HAP-1 (cell line): ENCODE data around the gene ACYP1.

Experiments used
- DNase-seq, 2 experiments: peaks; one replicate each; pipeline ENCODE4 v3.0.0-alpha.2; 2016 to 2020; ENCODE audit warnings: low spot score in 2 of 2
- H3K27me3 ChIP-seq: fragments of 250-450 bp; sonication (Bioruptor Pico); 2 replicates; pipeline ENCODE4 v1.5.1; 2020; ENCODE audit warnings: low read depth, mild to moderate bottlenecking, moderate library complexity
- H3K36me3 ChIP-seq: fragments of 250-450 bp; sonication (Bioruptor Pico); replicated peaks from 2 replicates; pipeline ENCODE4 v1.5.1; 2020; ENCODE audit warnings: mild to moderate bottlenecking
- H3K4me1 ChIP-seq: fragments of 250-450 bp; sonication (Bioruptor Pico); 2 replicates; pipeline ENCODE4 v1.5.1; 2020; ENCODE audit warnings: mild to moderate bottlenecking
- H3K4me3 ChIP-seq: fragments of 250-450 bp; sonication (Bioruptor Pico); 2 replicates; pipeline ENCODE4 v1.5.1; 2020; ENCODE audit warnings: mild to moderate bottlenecking, moderate library complexity
- H3K9me3 ChIP-seq: fragments of 250-450 bp; sonication (Bioruptor Pico); 2 replicates; pipeline ENCODE4 v1.5.1; 2020; ENCODE audit warnings: mild to moderate bottlenecking, moderate library complexity
- in situ Hi-C: fragments of 300-500 bp; cut with MboI; formaldehyde crosslinking; loops from 3 replicates; pipeline ENCODE4 v1.14.3; 2020; ENCODE audit warnings: low sequenced_read_pairs, inconsistent platforms, mixed read lengths

Gene ACYP1

DNA sequence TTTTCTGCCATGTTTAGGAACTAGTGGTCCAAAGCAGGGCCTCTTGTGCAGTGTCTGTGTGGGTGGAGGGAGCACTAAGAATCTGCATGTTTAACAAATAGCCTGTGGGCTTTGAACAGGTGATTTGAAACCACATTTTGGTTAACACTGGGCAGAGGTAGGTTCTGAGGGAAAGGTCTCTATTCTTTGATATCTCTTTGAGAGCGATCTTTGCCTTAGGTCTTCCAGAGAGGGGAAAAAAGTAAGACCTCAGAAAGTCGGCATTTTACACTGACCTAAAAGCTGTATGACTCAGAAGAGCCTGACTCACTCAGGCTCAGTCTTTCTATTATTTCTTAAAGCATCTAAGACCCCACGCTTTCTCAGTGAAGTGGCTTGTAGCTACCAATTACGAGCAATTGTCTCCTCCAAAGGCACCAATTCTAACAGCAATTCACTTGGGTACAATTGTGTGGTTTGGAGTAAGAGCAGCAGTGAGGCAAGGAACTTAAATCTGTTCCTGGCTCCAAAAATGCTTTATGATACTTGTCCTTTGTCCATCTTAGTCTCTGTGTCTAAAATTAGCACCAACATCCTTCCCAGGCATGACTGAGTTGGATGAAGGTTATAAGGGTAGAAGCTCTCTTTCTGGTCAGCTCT lies 52.3 kb downstream of the ACYP1 start:
- no peak overlapping the region for H3K4me3 ChIP-seq
- in situ Hi-C loops, result no loop called here
- H3K9me3 ChIP-seq, result no peaks in the 10 kb centered on the region
- H3K4me1 ChIP-seq, result no peaks in the 10 kb centered on the region
- DNase-seq, result no peak
- H3K27me3 ChIP-seq, result no peaks in the 10 kb centered on the region
- peaks cover 29% of the 10 kb centered on the region for H3K36me3 ChIP-seq

DNA sequence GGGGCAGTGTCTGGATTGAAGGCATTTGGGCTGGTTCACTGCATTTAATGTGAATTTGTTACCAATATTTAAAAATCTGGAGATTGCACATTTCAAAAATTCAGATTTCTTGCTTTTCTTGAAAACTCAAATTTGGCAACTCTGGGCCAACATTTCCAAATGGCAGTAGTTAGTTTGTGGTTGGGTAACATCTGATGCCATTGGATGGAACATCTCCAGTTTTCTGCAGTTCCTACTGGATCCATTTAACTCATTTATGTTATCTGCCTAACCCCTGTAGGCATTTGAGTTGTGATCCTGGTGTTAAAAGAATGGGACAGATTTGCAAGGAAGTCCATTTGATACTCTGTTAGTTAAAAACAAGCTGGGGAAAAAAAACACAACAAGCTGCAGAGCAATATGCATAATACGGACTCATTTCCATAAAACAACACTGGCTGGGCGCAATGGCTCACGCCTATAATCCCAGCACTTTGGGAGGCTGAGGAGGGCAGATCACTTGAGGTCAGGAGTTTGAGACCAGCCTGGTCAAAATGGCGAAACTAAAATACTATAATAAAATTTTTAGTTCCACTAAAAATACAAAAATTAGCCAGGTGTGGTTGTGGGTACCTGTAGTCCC lies 53.2 kb downstream of the ACYP1 start:
- H3K27me3 ChIP-seq, result no peaks in the 10 kb centered on the region
- peaks cover 38% of the 10 kb centered on the region for H3K36me3 ChIP-seq
- H3K4me3 ChIP-seq, result no peak overlapping the region
- no peaks in the 10 kb centered on the region for H3K4me1 ChIP-seq
- no peaks in the 10 kb centered on the region for H3K9me3 ChIP-seq
- DNase-seq, result no peak
- in situ Hi-C loops, result no loop called here

DNA sequence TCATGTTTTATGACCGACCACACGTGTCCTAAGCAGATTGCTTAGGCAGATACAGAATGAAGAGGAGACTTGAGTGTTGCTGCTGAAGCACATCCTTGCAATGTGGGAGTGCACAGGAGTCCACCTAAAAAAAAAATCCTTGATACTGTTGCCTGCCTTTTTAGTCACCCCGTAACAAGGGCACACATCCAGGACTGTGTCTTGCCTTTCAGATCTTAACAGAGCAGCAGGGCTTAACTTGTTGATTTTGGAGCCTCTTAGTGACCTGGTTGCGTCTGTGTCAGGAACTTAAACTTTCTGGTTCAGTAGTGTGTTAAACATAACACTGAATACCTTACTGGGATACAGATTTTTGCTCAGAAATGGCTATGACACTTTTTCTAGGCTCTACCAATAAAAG lies 54.6 kb downstream of the ACYP1 start:
- Histone ChIP-seq H3K27me3 (no peaks in the 10 kb centered on the region), H3K9me3 (no peaks in the 10 kb centered on the region), H3K36me3 (peaks cover 48% of the 10 kb centered on the region), H3K4me1 (peaks cover under 1% of the 10 kb centered on the region; the same call in 1 of the 2 replicates), H3K4me3 (no peak overlapping the region)
- no peak for DNase-seq
- in situ Hi-C loops, result no loop called here

DNA sequence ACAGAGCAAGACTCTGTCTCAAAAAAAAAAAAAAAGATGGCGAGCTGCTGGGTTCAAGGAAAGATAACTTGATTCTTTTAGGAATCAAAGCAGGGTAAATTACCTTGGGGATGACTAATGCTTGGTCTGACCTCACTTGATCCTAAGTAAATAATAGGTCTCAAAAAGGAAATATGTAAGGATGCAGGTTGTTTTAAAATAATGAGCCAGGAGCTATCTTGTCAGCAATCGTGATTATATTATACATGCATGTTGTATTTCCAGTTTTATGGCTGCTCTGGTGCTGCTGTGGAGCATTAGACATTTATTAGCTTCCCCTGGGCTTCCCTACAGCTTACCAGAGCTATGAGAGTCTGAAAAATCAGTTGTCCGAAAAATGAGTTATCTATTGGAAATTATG lies 58.5 kb downstream of the ACYP1 start:
- Histone ChIP-seq H3K36me3 (peaks cover 48% of the 10 kb centered on the region), H3K27me3 (no peaks in the 10 kb centered on the region), H3K4me3 (no peak overlapping the region), H3K9me3 (peaks cover 8% of the 10 kb centered on the region; the same call in 1 of the 2 replicates), H3K4me1 (peaks cover 4% of the 10 kb centered on the region)
- no peak for DNase-seq
- in situ Hi-C loops, result no loop called here

DNA sequence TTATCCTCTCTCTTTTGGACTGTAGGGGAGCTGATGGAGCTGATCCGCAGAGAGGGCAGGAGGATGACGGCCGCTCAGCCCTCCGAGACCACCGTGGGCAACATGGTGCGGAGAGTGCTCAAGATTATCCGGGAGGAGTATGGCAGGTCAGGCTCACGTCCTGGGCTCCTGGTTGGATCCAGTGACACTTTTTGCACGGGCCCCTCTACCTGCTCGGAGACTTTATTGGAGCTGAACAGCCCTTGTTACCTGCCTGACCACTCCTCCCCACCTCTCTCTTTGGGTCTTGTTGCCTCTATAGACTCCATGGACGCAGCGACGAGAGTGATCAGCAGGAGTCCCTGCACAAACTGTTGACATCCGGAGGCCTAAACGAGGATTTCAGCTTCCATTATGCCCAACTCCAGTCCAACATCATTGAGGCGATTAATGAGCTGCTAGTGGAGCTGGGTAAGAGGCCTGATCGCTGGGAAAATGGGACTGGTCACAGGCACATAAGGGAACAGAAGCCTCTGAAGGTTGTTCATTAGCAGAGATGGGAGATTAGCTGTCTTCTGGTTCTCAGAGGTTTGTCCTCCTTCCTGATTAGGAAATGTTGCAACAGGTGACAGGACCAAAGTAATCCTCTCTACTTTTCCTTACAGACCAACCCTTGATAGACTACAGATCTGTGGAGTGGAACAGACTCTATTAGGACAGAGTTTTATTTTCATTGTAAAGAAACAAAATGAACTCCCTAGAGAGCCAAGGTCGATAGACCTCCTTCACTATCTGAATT lies 60.4 kb downstream of the ACYP1 start:
- Histone ChIP-seq H3K36me3 (peaks cover 37% of the 10 kb centered on the region), H3K27me3 (no peaks in the 10 kb centered on the region), H3K9me3 (peaks cover 8% of the 10 kb centered on the region; the same call in 1 of the 2 replicates), H3K4me3 (peak overlapping the region; percentile 87), H3K4me1 (peaks cover 4% of the 10 kb centered on the region)
- in situ Hi-C loops, result no loop called here
- no peak for DNase-seq
